ENCODE data around the gene CEP128.

DNA sequence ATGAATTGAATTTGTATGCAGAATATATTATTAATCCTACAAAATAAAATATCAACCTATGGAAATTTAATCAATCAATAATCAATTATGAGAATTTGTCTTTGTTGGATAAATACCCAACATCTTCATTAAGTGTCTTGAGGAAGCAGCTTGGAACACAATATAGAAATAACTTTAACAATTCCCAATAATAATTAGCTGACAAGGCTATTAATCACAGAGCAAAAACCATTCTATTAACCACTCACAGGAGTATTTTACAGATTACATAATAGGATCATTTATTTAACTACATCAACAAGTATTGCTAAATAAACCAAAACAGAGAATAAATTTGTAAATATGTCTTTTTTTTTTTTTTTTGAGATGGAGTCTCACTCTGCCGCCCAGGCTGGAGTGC, 190.3 kb downstream of the CEP128 start:
- TF ChIP-seq ZNF274 (IDR thresholded peaks at IDR 0.05; ENCODE audit: low read depth, low read length) = no peak
- TF ChIP-seq SUZ12 (IDR thresholded peaks at IDR 0.05; ENCODE audit: extremely low read depth, insufficient read depth, insufficient read length) = no peak
